Heart left ventricle (tissue), 16 donors: ENCODE data around the gene ETF1. TPM values are rescaled to one million over a fixed set of nuclear protein-coding genes. Genes with fewer than 3 reads are reported as not detected.

Experiments used
- ATAC-seq, 4 donors: fragments of 200-7000 bp; cut with Tn5 transposase; one replicate each; pipeline ENCODE4 v1.9.1; 2020 to 2022; ENCODE audit warnings: moderate library complexity in 4 of 4, mild to moderate bottlenecking in 3 of 4, moderate number of reproducible peaks in 1 of 4
- DNase-seq, 5 donors: peaks; one replicate each; pipeline ENCODE4 v3.0.0-alpha.2; 2020
- H3K27ac ChIP-seq, 12 donors: fragments of 200-600 bp; sonication (generic) in 4 of 12; one replicate each; pipeline versions ENCODE4 v1.5.0 to v1.8.0; 2016 to 2022; ENCODE audit warnings: mild to moderate bottlenecking in 2 of 12
- H3K27me3 ChIP-seq, 9 donors: fragments of 200-600 bp; sonication (generic) in 2 of 9; one replicate each; pipeline versions ENCODE4 v1.5.1 to v1.8.0; 2016 to 2022; ENCODE audit warnings: mild to moderate bottlenecking in 3 of 9
- H3K36me3 ChIP-seq, 9 donors: fragments of 200-600 bp; sonication (generic) in 2 of 9; one replicate each; pipeline versions ENCODE4 v1.5.0 to v1.8.0; 2018 to 2022; ENCODE audit warnings: mild to moderate bottlenecking in 2 of 9
- H3K4me1 ChIP-seq, 12 donors: fragments of 200-600 bp; sonication (generic) in 4 of 12; one replicate each; pipeline versions ENCODE4 v1.5.0 to v1.8.0; 2016 to 2022; ENCODE audit warnings: mild to moderate bottlenecking in 3 of 12
- H3K4me3 ChIP-seq, 12 donors: fragments of 200-600 bp; sonication (generic) in 4 of 12; one replicate each; pipeline versions ENCODE4 v1.5.0 to v1.8.0; 2017 to 2022; ENCODE audit warnings: mild to moderate bottlenecking in 9 of 12, moderate library complexity in 4 of 12
- H3K9me3 ChIP-seq, 12 donors: fragments of 200-600 bp; sonication (generic) in 4 of 12; one replicate each; pipeline versions ENCODE4 v1.5.0 to v1.8.0; 2016 to 2022; ENCODE audit warnings: mild to moderate bottlenecking in 1 of 12
- CTCF ChIP-seq, 12 donors: fragments of 200-600 bp; sonication (generic) in 4 of 12; IDR thresholded peaks; one replicate each; pipeline versions ENCODE4 v1.5.0 to v1.8.0; 2018 to 2022; ENCODE audit warnings: antibody characterized with exemption in 12 of 12, mild to moderate bottlenecking in 5 of 12
- POLR2A ChIP-seq, 2 donors: fragments of 450-650 bp; IDR thresholded peaks; one replicate each; pipeline ENCODE4 v1.6.1; 2017; ENCODE audit warnings: antibody characterized with exemption in 2 of 2, mild to moderate bottlenecking in 2 of 2, moderate library complexity in 2 of 2
- WGBS, 4 donors: extraction: QIAGEN DNeasy Blood & Tissue Kit in 2 of 4; methylation state at CpG; one replicate each; pipeline versions ENCODE4 v1.1.5 to v1.1.7; 2013 to 2018; 5-methylcytosine and 5-hydroxymethylcytosine counted together
- intact Hi-C, 10 donors: fragments of 100-400 bp; cut with DNase I; formaldehyde crosslinking; loops; one replicate each; pipeline versions ENCODE4 v1.11.1 to v1.14.2; 2022
- polyA plus RNA-seq, 2 donors: library from polyadenylated mRNA; stranded (reverse); fragments of 200-250 nt; gene quantifications; one replicate each; pipeline ENCODE4 v1.2.3, GENCODE V29; 2013
- total RNA-seq, 9 donors: library from RNA; depleted of rRNA in 2 of 9; stranded (reverse); fragments of >200 nt in 2 of 9; fragmentation: NEBNext Ultra II Directional in 3 of 9; extraction: Animal tissue kit (Norgen Biotek cat#: 25700) in 3 of 9; gene quantifications; one replicate each; pipeline versions ENCODE4 v1.1.0 to v1.2.4, GENCODE V29; 2016 to 2023
- donor health status: ischemic (EF 13 %, LVEDD 7.1; RV severe dilation, severe dysfunction).
- donor health status: healthy with polysubstance abuse.
- donor health status: DM: no; HTN: yes; CAD: no.
- donor health status: DM: no; HTN: no; CAD: no.
- donor health status: ischemic (EF 25% LVEDD 6.9; RV normal size, moderate dysfunction).
- donor health status: ischemic (EF 25% LVEDD 5.7; RV mildly dilated, moderate dysfunction).
- donor health status: healthy.
- donor health status: DM: yes; HTN: yes; CAD: no.
- donor health status: ischemic (EF 35%, LVEDD 5.7; RV mildly dilated, moderate dysfunction).
- donor health status: nonischemic (EF 11% LVEDD 7.7; RV severe dilation, severe dysfunction).
- donor health status: DM: yes; HTN: yes; CAD: no.
- donor health status: PGD.
- donor health status: ischemic (EF 29% LVEDD 5.4; RV normal size, mild dysfunction).
- donor health status: nonischemic (EF 23%, LVEDD 6.1; RV moderate dilation, normal function).

The ETF1 gene
- total and polyA plus RNA-seq, 11 donors: 19.0 to 116 (median 81.8) TPM

GRCh38 chr5:138490648-138491283 is 52.3 kb downstream of the ETF1 start:
- ATAC-seq (no peak), DNase-seq (no peak)
- no peaks in the 10 kb centered on the region for H3K9me3 ChIP-seq
- peaks cover 0 to 40% (median 19%) of the 10 kb centered on the region in 12 donors for H3K4me1 ChIP-seq
- peaks cover 0 to 18% (median 0%) of the 10 kb centered on the region in 9 donors for H3K27me3 ChIP-seq
- intact Hi-C loops: loop anchor here in 2 of 10 donors (1.0 to 2.0 kb wide), 2 partner anchors 22 to 26 kb away; partner anchors contain the start of gene EGR1 (in 1 of the 2)
- H3K4me3 ChIP-seq: peak overlapping the region in 1 of 12 donors; percentile 73
- TF ChIP-seq CTCF (IDR thresholded peaks at IDR 0.05) (no peak), POLR2A (IDR thresholded peaks at IDR 0.05) (no peak)
- no peak overlapping the region for H3K27ac ChIP-seq
- 83 to 89% (median 86%) methylated on average over 11 to 12 of the region's 12 CpGs for WGBS, 4 donors
- H3K36me3 ChIP-seq: no peaks in the 10 kb centered on the region

- ATAC-seq (peak in 2 of 4 donors; percentile 7 to 23), DNase-seq (peak in 3 of 5 donors; percentile 8 to 50 (median 50))
- 55 to 64% (median 59%) methylated on average over 5 of the region's 5 CpGs for WGBS, 4 donors
- no peaks in the 10 kb centered on the region for H3K9me3 ChIP-seq
- no peak overlapping the region for H3K4me3 ChIP-seq
- peaks cover 0 to 18% (median 0%) of the 10 kb centered on the region in 9 donors for H3K27me3 ChIP-seq
- H3K27ac ChIP-seq: no peak overlapping the region
- intact Hi-C loops: loop anchor here in 1 of 10 donors (2.0 kb wide), 1 partner anchor 25 kb away; the partner anchor contains the start of gene EGR1
- peak in 2 of 12 donors; percentile 6 for TF ChIP-seq CTCF (IDR thresholded peaks at IDR 0.05)
- no peak for TF ChIP-seq POLR2A (IDR thresholded peaks at IDR 0.05)
- peaks cover 0 to 40% (median 19%) of the 10 kb centered on the region in 12 donors for H3K4me1 ChIP-seq
- H3K36me3 ChIP-seq: no peaks in the 10 kb centered on the region
These were observed 53.4 kb downstream of the ETF1 start for GRCh38 chr5:138489683-138490061.

GRCh38 chr5:138488481-138488945 is 54.5 kb downstream of the ETF1 start:
- no peak for ATAC-seq
- intact Hi-C loops: no loop called here
- Histone ChIP-seq H3K4me3 (no peak overlapping the region), H3K9me3 (no peaks in the 10 kb centered on the region), H3K27ac (no peak overlapping the region), H3K36me3 (no peaks in the 10 kb centered on the region), H3K27me3 (peaks cover 0 to 18% (median 0%) of the 10 kb centered on the region in 9 donors), H3K4me1 (peaks cover 0 to 40% (median 18%) of the 10 kb centered on the region in 12 donors)
- DNase-seq: no peak
- WGBS, 4 donors: 77 to 89% (median 83%) methylated on average over 5 of the region's 5 CpGs
- TF ChIP-seq POLR2A (IDR thresholded peaks at IDR 0.05) (no peak), CTCF (IDR thresholded peaks at IDR 0.05) (no peak)

DNA sequence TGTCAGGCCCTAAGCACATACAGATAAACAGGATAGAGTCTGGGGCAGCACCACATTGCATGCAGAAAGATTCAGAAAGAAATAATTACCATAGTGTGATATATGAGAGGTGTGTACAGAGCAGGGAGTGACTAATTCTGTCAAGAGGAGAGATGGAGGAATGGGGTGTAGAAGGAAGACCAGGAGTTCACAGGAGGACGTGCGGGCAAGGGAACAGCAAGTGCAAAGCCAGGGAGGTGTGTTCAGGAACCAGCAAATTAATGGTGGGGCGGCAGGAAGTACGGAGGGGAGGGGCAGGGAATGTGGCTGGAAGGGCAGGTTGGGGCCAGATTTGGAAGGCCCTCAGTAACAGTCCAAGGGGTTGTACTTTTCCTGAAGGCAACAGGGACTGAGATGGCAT is 60.4 kb downstream of the ETF1 start:
- no peaks in the 10 kb centered on the region for H3K36me3 ChIP-seq
- H3K27me3 ChIP-seq: no peaks in the 10 kb centered on the region
- no peak for ATAC-seq
- WGBS, 4 donors: 50 to 62% (median 54%) methylated on average over 4 of the region's 4 CpGs
- peaks cover 0 to 13% (median 0%) of the 10 kb centered on the region in 12 donors for H3K4me1 ChIP-seq
- no peak overlapping the region for H3K4me3 ChIP-seq
- no peak for TF ChIP-seq POLR2A (IDR thresholded peaks at IDR 0.05)
- no peak for TF ChIP-seq CTCF (IDR thresholded peaks at IDR 0.05)
- H3K27ac ChIP-seq: no peak overlapping the region
- H3K9me3 ChIP-seq: no peaks in the 10 kb centered on the region
- no peak for DNase-seq
- intact Hi-C loops: no loop called here
